ENCODE data around the gene QRICH2. TPM values are rescaled to one million over a fixed set of nuclear protein-coding genes. Genes with fewer than 3 reads are reported as not detected.

The QRICH2 gene
- total and polyA plus RNA-seq, 11 donors, result 1.0 to 2.7 (median 1.6) TPM

DNA sequence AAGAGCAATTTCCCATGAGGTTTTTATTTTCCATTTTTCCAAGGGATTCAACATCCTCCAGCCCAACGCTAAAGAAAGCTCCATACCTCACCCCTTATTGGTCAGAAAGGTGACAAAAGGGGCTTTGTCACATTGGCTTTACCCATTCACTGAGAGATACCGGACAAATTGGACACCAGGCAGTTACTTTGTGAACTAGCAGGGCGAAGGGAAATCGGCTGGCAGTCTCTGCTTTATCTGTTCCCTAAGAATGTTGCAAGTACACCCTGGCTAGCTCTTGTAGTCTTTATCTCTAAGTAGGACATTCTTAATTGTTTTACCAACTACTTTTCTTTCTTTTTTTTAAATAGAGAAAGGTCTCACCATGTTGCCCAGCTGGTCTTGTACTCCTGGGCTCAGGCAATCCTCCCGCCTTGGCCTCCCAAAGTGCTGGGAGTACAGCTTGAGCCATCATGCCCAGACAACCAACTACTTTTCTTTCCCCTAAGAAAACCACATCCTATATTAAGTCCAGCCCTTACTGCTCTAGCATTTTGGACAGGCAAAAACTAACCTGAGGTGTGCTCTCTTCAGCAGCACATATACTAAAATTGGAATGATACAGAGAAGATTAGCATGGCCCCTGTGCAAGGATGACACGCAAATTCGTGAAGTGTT lies 28.8 kb upstream of the QRICH2 start:
- Histone ChIP-seq H3K27ac (no peak overlapping the region), H3K9me3 (no peaks in the 10 kb centered on the region), H3K4me1 (peaks cover 0 to 17% (median 1%) of the 10 kb centered on the region in 12 donors), H3K27me3 (no peaks in the 10 kb centered on the region), H3K36me3 (peaks cover 0 to 22% (median 11%) of the 10 kb centered on the region in 9 donors), H3K4me3 (no peak overlapping the region)
- ATAC-seq (no peak), DNase-seq (no peak)
- TF ChIP-seq POLR2A (IDR thresholded peaks at IDR 0.05), result no peak
- TF ChIP-seq, protein P1, sequence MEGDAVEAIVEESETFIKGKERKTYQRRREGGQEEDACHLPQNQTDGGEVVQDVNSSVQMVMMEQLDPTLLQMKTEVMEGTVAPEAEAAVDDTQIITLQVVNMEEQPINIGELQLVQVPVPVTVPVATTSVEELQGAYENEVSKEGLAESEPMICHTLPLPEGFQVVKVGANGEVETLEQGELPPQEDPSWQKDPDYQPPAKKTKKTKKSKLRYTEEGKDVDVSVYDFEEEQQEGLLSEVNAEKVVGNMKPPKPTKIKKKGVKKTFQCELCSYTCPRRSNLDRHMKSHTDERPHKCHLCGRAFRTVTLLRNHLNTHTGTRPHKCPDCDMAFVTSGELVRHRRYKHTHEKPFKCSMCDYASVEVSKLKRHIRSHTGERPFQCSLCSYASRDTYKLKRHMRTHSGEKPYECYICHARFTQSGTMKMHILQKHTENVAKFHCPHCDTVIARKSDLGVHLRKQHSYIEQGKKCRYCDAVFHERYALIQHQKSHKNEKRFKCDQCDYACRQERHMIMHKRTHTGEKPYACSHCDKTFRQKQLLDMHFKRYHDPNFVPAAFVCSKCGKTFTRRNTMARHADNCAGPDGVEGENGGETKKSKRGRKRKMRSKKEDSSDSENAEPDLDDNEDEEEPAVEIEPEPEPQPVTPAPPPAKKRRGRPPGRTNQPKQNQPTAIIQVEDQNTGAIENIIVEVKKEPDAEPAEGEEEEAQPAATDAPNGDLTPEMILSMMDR (IDR thresholded peaks at IDR 0.05), result no peak
- WGBS, 4 donors, result 81 to 89% (median 83%) methylated on average over 7 of the region's 7 CpGs
- intact Hi-C loops (cut with DNase I), result no loop called here

DNA sequence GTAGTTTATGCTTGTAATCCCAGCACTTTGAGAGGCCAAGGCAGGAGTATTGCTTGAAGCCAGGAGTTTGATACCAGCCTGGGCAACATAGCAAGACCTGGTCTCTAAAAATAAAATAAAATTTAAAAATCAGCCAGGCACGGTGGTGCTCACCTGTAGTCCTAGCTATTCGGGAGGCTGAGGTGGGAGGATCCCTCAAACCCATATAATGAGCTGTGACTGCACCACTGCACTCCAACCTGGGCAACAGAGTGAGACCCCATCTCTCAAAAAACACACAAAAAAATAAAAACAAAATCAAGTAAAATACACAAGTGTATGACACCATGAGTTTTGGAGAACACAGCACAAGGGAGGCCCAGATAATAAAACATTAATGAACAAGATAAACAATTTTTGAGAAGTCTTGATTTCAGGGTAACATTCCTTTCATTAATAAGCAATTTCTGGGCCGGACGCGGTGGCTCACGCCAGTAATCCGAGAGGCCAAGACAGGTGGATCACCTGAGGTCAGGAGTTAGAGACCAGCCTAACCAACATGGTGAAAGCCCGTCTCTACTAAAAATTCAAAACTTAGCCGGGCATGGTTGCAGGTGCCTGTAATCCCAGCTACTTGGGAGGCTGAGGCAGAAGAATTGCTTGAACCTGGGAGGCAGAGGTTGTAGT lies 27.8 kb upstream of the QRICH2 start:
- ATAC-seq (no peak), DNase-seq (no peak)
- Histone ChIP-seq H3K4me1 (peaks cover 0 to 17% (median 1%) of the 10 kb centered on the region in 12 donors), H3K27me3 (no peaks in the 10 kb centered on the region), H3K27ac (no peak overlapping the region), H3K36me3 (peaks cover 0 to 22% (median 16%) of the 10 kb centered on the region in 9 donors), H3K4me3 (no peak overlapping the region), H3K9me3 (no peaks in the 10 kb centered on the region)
- intact Hi-C loops (cut with DNase I), result no loop called here
- TF ChIP-seq POLR2A (IDR thresholded peaks at IDR 0.05), result no peak
- TF ChIP-seq, protein P1 (IDR thresholded peaks at IDR 0.05), result no peak
- 95 to 98% (median 97%) methylated on average over 9 of the region's 9 CpGs for WGBS, 4 donors

DNA sequence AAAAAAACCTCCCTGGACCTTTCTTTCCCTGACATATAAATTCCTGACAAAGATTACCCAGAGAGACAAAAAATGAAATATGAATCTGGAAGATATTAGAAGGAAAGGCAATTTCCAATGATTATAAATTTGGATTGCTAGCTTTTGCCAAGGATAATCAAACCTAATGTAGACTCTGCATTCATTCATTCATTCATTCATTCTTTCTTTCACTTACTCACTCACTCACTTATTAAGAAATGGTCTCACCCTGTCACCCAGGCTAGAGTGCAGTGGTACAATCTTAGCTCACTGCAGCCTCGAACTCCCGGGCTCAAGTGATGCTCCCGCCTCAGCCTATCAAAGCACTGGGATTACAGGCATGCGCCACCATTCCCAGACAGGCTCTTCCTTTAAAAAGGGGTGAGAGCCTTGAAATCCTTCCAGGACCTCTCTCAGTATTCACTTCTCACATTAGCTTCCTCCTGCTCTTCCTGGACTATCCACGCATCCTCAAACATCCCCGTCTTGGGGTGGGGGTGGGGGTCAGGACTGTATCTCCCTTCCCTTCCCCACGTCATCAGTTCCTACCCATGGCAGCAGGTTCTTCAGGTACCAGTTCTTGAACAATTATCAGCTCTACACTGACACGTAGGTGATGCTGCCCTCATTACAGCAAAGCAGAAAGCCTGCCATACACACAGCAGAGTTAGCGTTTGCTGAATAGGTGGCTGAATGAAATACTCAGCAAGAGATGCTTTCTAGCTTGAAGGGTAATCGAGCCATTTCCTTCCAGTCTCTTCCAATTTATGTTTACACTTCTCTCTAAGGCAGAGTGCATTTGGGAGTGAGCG lies 25.8 kb upstream of the QRICH2 start:
- 71 to 80% (median 74%) methylated on average over 11 of the region's 11 CpGs for WGBS, 4 donors
- ATAC-seq (no peak), DNase-seq (no peak)
- no peaks in the 10 kb centered on the region for H3K27me3 ChIP-seq
- H3K4me1 ChIP-seq, result peaks cover 0 to 17% (median 0%) of the 10 kb centered on the region in 12 donors
- intact Hi-C loops (cut with DNase I), result no loop called here
- no peaks in the 10 kb centered on the region for H3K9me3 ChIP-seq
- H3K36me3 ChIP-seq, result peaks cover 0 to 41% (median 33%) of the 10 kb centered on the region in 9 donors
- H3K4me3 ChIP-seq, result no peak overlapping the region
- TF ChIP-seq, protein P1 (IDR thresholded peaks at IDR 0.05), result no peak
- no peak for TF ChIP-seq POLR2A (IDR thresholded peaks at IDR 0.05)
- H3K27ac ChIP-seq, result no peak overlapping the region

GRCh38 chr17:76331083-76331482 lies 23.0 kb upstream of the QRICH2 start:
- no peak for ATAC-seq
- no peak for TF ChIP-seq POLR2A (IDR thresholded peaks at IDR 0.05)
- TF ChIP-seq, protein P1 (IDR thresholded peaks at IDR 0.05), result no peak
- H3K9me3 ChIP-seq, result no peaks in the 10 kb centered on the region
- intact Hi-C loops (cut with DNase I), result no loop called here
- 94 to 97% (median 94%) methylated on average over 2 of the region's 2 CpGs for WGBS, 4 donors
- no peak for DNase-seq
- peaks cover 0 to 68% (median 55%) of the 10 kb centered on the region in 9 donors for H3K36me3 ChIP-seq
- peaks cover 0 to 12% (median 0%) of the 10 kb centered on the region in 12 donors for H3K4me1 ChIP-seq
- H3K27me3 ChIP-seq, result no peaks in the 10 kb centered on the region
- no peak overlapping the region for H3K27ac ChIP-seq
- no peak overlapping the region for H3K4me3 ChIP-seq
